Liver (tissue), 9 donors: Measurements from ENCODE around the gene ANXA11. TPM values are rescaled to one million over a fixed set of nuclear protein-coding genes. Genes with fewer than 3 reads are reported as not detected.

Source experiments
- DNase-seq: peaks from one replicate; pipeline ENCODE4 v3.0.0-alpha.2; 2017; ENCODE audit warnings: low spot score
- H3K27ac ChIP-seq, 2 donors: one replicate each; pipeline ENCODE4 v1.7.0; 2013; ENCODE audit warnings: inconsistent platforms in 2 of 2, low read length in 2 of 2, control low read depth in 1 of 2, low read depth in 1 of 2, mild to moderate bottlenecking in 1 of 2
- H3K27me3 ChIP-seq, 4 donors: one replicate each; pipeline versions ENCODE4 v1.6.1 to v1.7.0; 2013; ENCODE audit warnings: low read length in 3 of 4, inconsistent platforms in 1 of 4, mild to moderate bottlenecking in 1 of 4, moderate library complexity in 1 of 4; ENCODE audit not compliant: control insufficient read depth in 4 of 4, insufficient read depth in 4 of 4
- H3K36me3 ChIP-seq, 4 donors: one replicate each; pipeline versions ENCODE4 v1.6.1 to v1.7.0; 2013; ENCODE audit warnings: low read length in 3 of 4, mild to moderate bottlenecking in 3 of 4, low read depth in 1 of 4, moderate library complexity in 1 of 4; ENCODE audit not compliant: control insufficient read depth in 4 of 4, insufficient read depth in 3 of 4
- H3K4me1 ChIP-seq, 4 donors: one replicate each; pipeline versions ENCODE4 v1.6.1 to v1.7.0; 2013; ENCODE audit warnings: low read length in 3 of 4, mild to moderate bottlenecking in 3 of 4, moderate library complexity in 1 of 4; ENCODE audit not compliant: control insufficient read depth in 4 of 4, insufficient read depth in 4 of 4
- H3K4me3 ChIP-seq, 3 donors: one replicate each; pipeline versions ENCODE4 v1.6.1 to v1.7.0; 2013; ENCODE audit warnings: low read length in 3 of 3, control low read depth in 1 of 3, low read depth in 1 of 3, mild to moderate bottlenecking in 1 of 3
- H3K9ac ChIP-seq, 2 donors: one replicate each; pipeline ENCODE4 v1.7.0; 2013; ENCODE audit warnings: low read length in 2 of 2, mild to moderate bottlenecking in 2 of 2, moderate library complexity in 2 of 2, control low read depth in 1 of 2, low read depth in 1 of 2
- H3K9me3 ChIP-seq, 4 donors: one replicate each; pipeline versions ENCODE4 v1.6.1 to v1.7.0; 2013; ENCODE audit warnings: low read length in 3 of 4; ENCODE audit not compliant: control insufficient read depth in 4 of 4
- EGR1 ChIP-seq, 2 donors: IDR thresholded peaks; 2 replicates each; pipeline ENCODE4 v1.6.1; 2016 to 2018; ENCODE audit warnings: antibody characterized with exemption in 2 of 2, low read depth in 2 of 2
- FOXA1 ChIP-seq: IDR thresholded peaks from 2 replicates; pipeline ENCODE4 v1.6.1; 2016; ENCODE audit warnings: antibody characterized with exemption
- FOXA2 ChIP-seq: IDR thresholded peaks from 2 replicates; pipeline ENCODE4 v1.6.1; 2016; ENCODE audit warnings: antibody characterized with exemption
- HNF4A ChIP-seq, 2 donors: conservative IDR thresholded peaks; 2 replicates each; pipeline ENCODE4 v1.6.1; 2016; ENCODE audit warnings: antibody characterized with exemption in 2 of 2, mild to moderate bottlenecking in 2 of 2
- HNF4G ChIP-seq: IDR thresholded peaks from 2 replicates; pipeline ENCODE4 v1.6.1; 2016; ENCODE audit warnings: antibody characterized with exemption
- JUND ChIP-seq, 2 donors: IDR thresholded peaks; 2 replicates each; pipeline ENCODE4 v1.6.1; 2016; ENCODE audit warnings: antibody characterized with exemption in 2 of 2
- NR2F2 ChIP-seq: IDR thresholded peaks from 2 replicates; pipeline ENCODE4 v1.6.1; 2016; ENCODE audit warnings: antibody characterized with exemption
- RAD21 ChIP-seq, 2 donors: IDR thresholded peaks; 2 replicates each; pipeline ENCODE4 v1.6.1; 2016; ENCODE audit warnings: antibody characterized with exemption in 2 of 2, mild to moderate bottlenecking in 2 of 2
- RXRA ChIP-seq, 2 donors: IDR thresholded peaks; 2 replicates each; pipeline ENCODE4 v1.6.1; 2017 to 2018; ENCODE audit warnings: antibody characterized with exemption in 2 of 2, mild to moderate bottlenecking in 1 of 2
- SP1 ChIP-seq: IDR thresholded peaks from 2 replicates; pipeline ENCODE4 v1.6.1; 2018; ENCODE audit warnings: antibody characterized with exemption, mild to moderate bottlenecking
- TAF1 ChIP-seq: conservative IDR thresholded peaks from 2 replicates; pipeline ENCODE4 v1.6.1; 2016; ENCODE audit warnings: antibody characterized with exemption, mild to moderate bottlenecking
- ZBTB33 ChIP-seq: IDR thresholded peaks from 2 replicates; pipeline ENCODE4 v1.6.1; 2016; ENCODE audit warnings: antibody characterized with exemption
- WGBS: extraction: QIAGEN DNeasy Blood & Tissue Kit; methylation state at CpG from one replicate; pipeline ENCODE4 v1.1.7; 2013; 5-methylcytosine and 5-hydroxymethylcytosine counted together
- polyA plus RNA-seq, 2 donors: library from polyadenylated mRNA; stranded (reverse) in 1 of 2; unstranded in 1 of 2; fragments of 200-250 nt in 1 of 2; fragments of >200 nt in 1 of 2; fragmentation: Nextera tagmentation in 1 of 2; extraction: Ambion mirVana in 1 of 2; gene quantifications; one replicate each; pipeline versions ENCODE4 v1.2.1 to v1.2.3, GENCODE V29; 2013 to 2015
- total RNA-seq, 2 donors: library from RNA; depleted of rRNA; stranded (reverse); fragments of >200 nt; gene quantifications; one replicate each; pipeline ENCODE4 v1.2.3, GENCODE V29; 2014
- TF ChIP-seq, protein P1 (sequence below): fragments of 150-350 bp; IDR thresholded peaks from 2 replicates; pipeline ENCODE4 v1.5.1; 2017; ENCODE audit warnings: improper control_type of control experiment, low read depth, low read length; ENCODE audit not compliant: missing input control
- TF ChIP-seq, protein P2 (sequence below): IDR thresholded peaks from 2 replicates; pipeline ENCODE4 v1.6.1; 2016; ENCODE audit warnings: antibody characterized with exemption
- TF ChIP-seq, protein P3 (sequence below): IDR thresholded peaks from 2 replicates; pipeline ENCODE4 v1.6.1; 2016; ENCODE audit warnings: antibody characterized with exemption
- TF ChIP-seq, protein P4 (sequence below): IDR thresholded peaks from 2 replicates; pipeline ENCODE4 v1.6.1; 2016; ENCODE audit warnings: antibody characterized with exemption, mild to moderate bottlenecking
- donor health status: healthy.
- donor health status: healthy.
- donor health status: healthy.
- donor health status: healthy.
- donor health status: healthy.

Gene ANXA11
- total and polyA plus RNA-seq, 4 donors = 14.0 to 40.4 (median 24.8) TPM

DNA sequence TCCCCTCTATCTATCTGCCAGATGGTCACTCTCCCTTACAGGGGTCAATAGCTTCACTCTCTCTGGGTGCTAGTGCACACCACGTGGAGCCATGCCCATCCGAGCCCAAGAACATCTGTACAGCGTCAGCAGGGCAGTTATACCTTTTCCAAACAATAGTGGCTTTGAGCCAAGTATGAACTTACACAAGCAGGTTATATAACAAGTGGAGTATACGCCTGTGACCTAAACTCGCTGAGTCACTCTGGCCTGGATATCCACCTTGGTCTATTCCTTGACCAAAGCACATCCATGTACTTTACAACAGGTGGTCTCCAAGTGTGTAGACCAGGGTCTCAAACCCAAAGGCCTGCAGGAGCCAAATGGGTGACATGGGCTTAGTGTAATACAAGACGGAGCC is 52.5 kb downstream of the ANXA11 start:
- no peaks in the 10 kb centered on the region for H3K4me1 ChIP-seq
- H3K9ac ChIP-seq = no peak overlapping the region
- no peaks in the 10 kb centered on the region for H3K27me3 ChIP-seq
- no peak overlapping the region for H3K27ac ChIP-seq
- TF ChIP-seq NR2F2 (no peak), HNF4A (conservative IDR thresholded peaks at IDR 0.05) (no peak)
- H3K36me3 ChIP-seq = peaks cover 7 to 54% (median 32%) of the 10 kb centered on the region in 4 donors
- DNase-seq = no peak
- H3K4me3 ChIP-seq = no peak overlapping the region
- 96% methylated on average over 6 of the region's 6 CpGs for WGBS
- no peaks in the 10 kb centered on the region for H3K9me3 ChIP-seq

DNA sequence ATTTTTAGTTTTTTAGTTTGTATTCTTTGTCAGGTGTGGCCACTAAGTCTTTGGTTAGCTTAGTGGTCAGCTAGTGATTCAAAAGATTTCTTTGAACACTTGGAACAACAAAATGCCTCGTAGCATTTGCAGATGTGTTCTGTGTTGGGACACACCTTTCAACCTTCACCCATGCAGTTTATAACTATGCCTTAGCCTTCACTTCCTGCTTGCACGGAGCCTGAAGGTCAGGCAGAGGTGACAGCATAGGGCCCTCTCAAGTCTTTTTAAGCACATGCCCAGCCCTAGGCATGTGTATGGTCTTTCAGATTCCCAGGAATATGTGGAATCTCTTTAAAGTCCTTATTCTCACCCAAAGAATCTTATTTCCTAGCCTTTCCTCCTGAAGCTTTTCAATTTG is 55.2 kb downstream of the ANXA11 start:
- no peak for DNase-seq
- TF ChIP-seq FOXA2 (no peak), ZBTB33 (no peak), JUND (IDR thresholded peaks at IDR 0.05) (no peak), RAD21 (IDR thresholded peaks at IDR 0.05) (no peak)
- TF ChIP-seq, protein P1, sequence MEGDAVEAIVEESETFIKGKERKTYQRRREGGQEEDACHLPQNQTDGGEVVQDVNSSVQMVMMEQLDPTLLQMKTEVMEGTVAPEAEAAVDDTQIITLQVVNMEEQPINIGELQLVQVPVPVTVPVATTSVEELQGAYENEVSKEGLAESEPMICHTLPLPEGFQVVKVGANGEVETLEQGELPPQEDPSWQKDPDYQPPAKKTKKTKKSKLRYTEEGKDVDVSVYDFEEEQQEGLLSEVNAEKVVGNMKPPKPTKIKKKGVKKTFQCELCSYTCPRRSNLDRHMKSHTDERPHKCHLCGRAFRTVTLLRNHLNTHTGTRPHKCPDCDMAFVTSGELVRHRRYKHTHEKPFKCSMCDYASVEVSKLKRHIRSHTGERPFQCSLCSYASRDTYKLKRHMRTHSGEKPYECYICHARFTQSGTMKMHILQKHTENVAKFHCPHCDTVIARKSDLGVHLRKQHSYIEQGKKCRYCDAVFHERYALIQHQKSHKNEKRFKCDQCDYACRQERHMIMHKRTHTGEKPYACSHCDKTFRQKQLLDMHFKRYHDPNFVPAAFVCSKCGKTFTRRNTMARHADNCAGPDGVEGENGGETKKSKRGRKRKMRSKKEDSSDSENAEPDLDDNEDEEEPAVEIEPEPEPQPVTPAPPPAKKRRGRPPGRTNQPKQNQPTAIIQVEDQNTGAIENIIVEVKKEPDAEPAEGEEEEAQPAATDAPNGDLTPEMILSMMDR = no peak
- Histone ChIP-seq H3K27ac (no peak overlapping the region), H3K27me3 (no peaks in the 10 kb centered on the region), H3K4me3 (no peak overlapping the region), H3K4me1 (no peaks in the 10 kb centered on the region), H3K36me3 (peaks cover 6 to 33% (median 21%) of the 10 kb centered on the region in 4 donors), H3K9ac (no peak overlapping the region), H3K9me3 (no peaks in the 10 kb centered on the region)
- 82% methylated on average over 2 of the region's 2 CpGs for WGBS

DNA sequence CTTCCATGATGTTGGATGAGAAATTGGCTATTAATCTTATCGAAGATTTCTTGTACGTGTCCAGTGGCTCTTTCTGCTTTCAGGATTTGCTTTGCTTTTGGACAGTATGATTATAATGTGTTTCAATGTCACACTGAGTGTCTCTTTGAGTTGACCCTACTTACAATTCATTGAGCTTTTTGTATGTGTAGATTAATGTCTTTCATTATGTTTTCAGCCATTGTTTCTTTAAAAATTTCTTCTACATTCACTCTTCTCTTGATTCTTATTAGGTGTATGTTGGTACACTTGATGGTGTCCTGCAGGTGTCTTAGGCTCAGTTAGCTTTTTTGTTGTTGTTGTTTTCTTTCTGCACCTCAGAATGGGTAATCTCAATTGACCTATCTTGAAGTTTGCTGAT is 56.2 kb downstream of the ANXA11 start:
- no peak overlapping the region for H3K9ac ChIP-seq
- WGBS = 98% methylated on average over 2 of the region's 2 CpGs
- no peaks in the 10 kb centered on the region for H3K9me3 ChIP-seq
- no peaks in the 10 kb centered on the region for H3K27me3 ChIP-seq
- no peak overlapping the region for H3K27ac ChIP-seq
- no peak overlapping the region for H3K4me3 ChIP-seq
- H3K4me1 ChIP-seq = peaks cover 1 to 4% (median 2%) of the 10 kb centered on the region in 4 donors
- DNase-seq = no peak
- H3K36me3 ChIP-seq = peaks cover 0 to 24% (median 14%) of the 10 kb centered on the region in 4 donors
- TF ChIP-seq TAF1 (no peak), SP1 (no peak), HNF4A (conservative IDR thresholded peaks at IDR 0.05) (no peak), HNF4G (no peak), RAD21 (IDR thresholded peaks at IDR 0.05) (no peak), EGR1 (IDR thresholded peaks at IDR 0.05; ENCODE audit: low read depth in 2 of 2) (no peak), NR2F2 (no peak), RXRA (IDR thresholded peaks at IDR 0.05) (no peak), FOXA2 (no peak), FOXA1 (no peak), ZBTB33 (no peak)
- TF ChIP-seq, protein P2, sequence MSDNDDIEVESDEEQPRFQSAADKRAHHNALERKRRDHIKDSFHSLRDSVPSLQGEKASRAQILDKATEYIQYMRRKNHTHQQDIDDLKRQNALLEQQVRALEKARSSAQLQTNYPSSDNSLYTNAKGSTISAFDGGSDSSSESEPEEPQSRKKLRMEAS = no peak
- TF ChIP-seq, protein P3, sequence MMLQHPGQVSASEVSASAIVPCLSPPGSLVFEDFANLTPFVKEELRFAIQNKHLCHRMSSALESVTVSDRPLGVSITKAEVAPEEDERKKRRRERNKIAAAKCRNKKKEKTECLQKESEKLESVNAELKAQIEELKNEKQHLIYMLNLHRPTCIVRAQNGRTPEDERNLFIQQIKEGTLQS = no peak
- TF ChIP-seq, protein P4, sequence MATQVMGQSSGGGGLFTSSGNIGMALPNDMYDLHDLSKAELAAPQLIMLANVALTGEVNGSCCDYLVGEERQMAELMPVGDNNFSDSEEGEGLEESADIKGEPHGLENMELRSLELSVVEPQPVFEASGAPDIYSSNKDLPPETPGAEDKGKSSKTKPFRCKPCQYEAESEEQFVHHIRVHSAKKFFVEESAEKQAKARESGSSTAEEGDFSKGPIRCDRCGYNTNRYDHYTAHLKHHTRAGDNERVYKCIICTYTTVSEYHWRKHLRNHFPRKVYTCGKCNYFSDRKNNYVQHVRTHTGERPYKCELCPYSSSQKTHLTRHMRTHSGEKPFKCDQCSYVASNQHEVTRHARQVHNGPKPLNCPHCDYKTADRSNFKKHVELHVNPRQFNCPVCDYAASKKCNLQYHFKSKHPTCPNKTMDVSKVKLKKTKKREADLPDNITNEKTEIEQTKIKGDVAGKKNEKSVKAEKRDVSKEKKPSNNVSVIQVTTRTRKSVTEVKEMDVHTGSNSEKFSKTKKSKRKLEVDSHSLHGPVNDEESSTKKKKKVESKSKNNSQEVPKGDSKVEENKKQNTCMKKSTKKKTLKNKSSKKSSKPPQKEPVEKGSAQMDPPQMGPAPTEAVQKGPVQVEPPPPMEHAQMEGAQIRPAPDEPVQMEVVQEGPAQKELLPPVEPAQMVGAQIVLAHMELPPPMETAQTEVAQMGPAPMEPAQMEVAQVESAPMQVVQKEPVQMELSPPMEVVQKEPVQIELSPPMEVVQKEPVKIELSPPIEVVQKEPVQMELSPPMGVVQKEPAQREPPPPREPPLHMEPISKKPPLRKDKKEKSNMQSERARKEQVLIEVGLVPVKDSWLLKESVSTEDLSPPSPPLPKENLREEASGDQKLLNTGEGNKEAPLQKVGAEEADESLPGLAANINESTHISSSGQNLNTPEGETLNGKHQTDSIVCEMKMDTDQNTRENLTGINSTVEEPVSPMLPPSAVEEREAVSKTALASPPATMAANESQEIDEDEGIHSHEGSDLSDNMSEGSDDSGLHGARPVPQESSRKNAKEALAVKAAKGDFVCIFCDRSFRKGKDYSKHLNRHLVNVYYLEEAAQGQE = no peak
- TF ChIP-seq, protein P1 = no peak
